Spleen (tissue), 11 donors: Measurements from ENCODE around the gene NOTCH4. TPM values are rescaled to one million over a fixed set of nuclear protein-coding genes. Genes with fewer than 3 reads are reported as not detected.

Source experiments
- DNase-seq: peaks from one replicate; pipeline ENCODE4 v3.0.0-alpha.2; 2020
- H3K27ac ChIP-seq, 8 donors: fragments of 200-600 bp; sonication (generic) in 7 of 8; 1 replicate in 4 of 8; 2 replicates in 4 of 8; pipeline versions ENCODE4 v1.5.0 to v1.8.0; 2016 to 2021; ENCODE audit warnings: inconsistent platforms in 4 of 8, mild to moderate bottlenecking in 4 of 8, moderate library complexity in 1 of 8
- H3K27me3 ChIP-seq, 7 donors: fragments of 200-600 bp; sonication (generic) in 6 of 7; replicated peaks in 1 of 7; 1 replicate in 4 of 7; 2 replicates in 3 of 7; pipeline versions ENCODE4 v1.5.0 to v1.8.0; 2016 to 2021; ENCODE audit warnings: inconsistent platforms in 3 of 7, mild to moderate bottlenecking in 1 of 7
- H3K36me3 ChIP-seq, 6 donors: fragments of 200-600 bp; sonication (generic) in 5 of 6; 1 replicate in 4 of 6; 2 replicates in 2 of 6; pipeline versions ENCODE4 v1.5.0 to v1.8.0; 2016 to 2021; ENCODE audit warnings: inconsistent platforms in 2 of 6
- H3K4me1 ChIP-seq, 6 donors: fragments of 200-600 bp; sonication (generic) in 5 of 6; 1 replicate in 3 of 6; 2 replicates in 3 of 6; pipeline versions ENCODE4 v1.5.0 to v1.8.0; 2016 to 2021; ENCODE audit warnings: inconsistent platforms in 3 of 6
- H3K4me3 ChIP-seq, 8 donors: fragments of 200-600 bp; sonication (generic) in 7 of 8; 1 replicate in 4 of 8; 2 replicates in 4 of 8; pipeline versions ENCODE4 v1.5.0 to v1.8.0; 2016 to 2021; ENCODE audit warnings: inconsistent platforms in 4 of 8, mild to moderate bottlenecking in 4 of 8, moderate library complexity in 2 of 8
- H3K9me3 ChIP-seq, 8 donors: fragments of 200-600 bp; sonication (generic) in 7 of 8; 1 replicate in 4 of 8; 2 replicates in 4 of 8; pipeline versions ENCODE4 v1.5.0 to v1.8.0; 2016 to 2021; ENCODE audit warnings: inconsistent platforms in 4 of 8
- POLR2A ChIP-seq, 3 donors: fragments of 450-650 bp; IDR thresholded peaks; one replicate each; pipeline ENCODE4 v1.5.1; 2017; ENCODE audit warnings: antibody characterized with exemption in 3 of 3, mild to moderate bottlenecking in 1 of 3
- POLR2AphosphoS5 ChIP-seq, 3 donors: sonication (generic); formaldehyde crosslinking; IDR thresholded peaks; one replicate each; pipeline ENCODE4 v1.5.1; 2017; ENCODE audit warnings: antibody characterized with exemption in 3 of 3
- WGBS, 5 donors: extraction: QIAGEN DNeasy Blood & Tissue Kit in 3 of 5; methylation state at CpG; one replicate each; pipeline versions ENCODE4 v1.1.5 to v1.1.7; 2013 to 2018; 5-methylcytosine and 5-hydroxymethylcytosine counted together
- intact Hi-C: fragments of 100-400 bp; cut with DNase I; formaldehyde crosslinking; loops from one replicate; pipeline ENCODE4 v1.15.0; 2023; ENCODE audit warnings: low total_unique reads
- microRNA-seq, 3 donors: library from miRNA; unstranded; fragments of <30 nt; microRNA quantifications; one replicate each; pipeline versions ENCODE4 to v1.1.0, GENCODE V29; 2019 to 2020
- polyA plus RNA-seq, 3 donors: library from polyadenylated mRNA; stranded (reverse); fragments of 200-250 nt; gene quantifications; one replicate each; pipeline ENCODE4 v1.2.1, GENCODE V29; 2013
- small RNA-seq, 4 donors: library from RNA; depleted of rRNA; stranded (forward); fragments of <200 nt; gene quantifications; one replicate each; pipeline ENCODE3, GENCODE V24; 2016
- total RNA-seq, 7 donors: library from RNA; depleted of rRNA in 3 of 7; stranded (reverse); fragments of >200 nt in 3 of 7; fragmentation: NEBNext Ultra II Directional in 4 of 7; extraction: Animal tissue kit (Norgen Biotek cat#: 25700) in 4 of 7; gene quantifications; one replicate each; pipeline versions ENCODE4 v1.1.0 to v1.2.1, GENCODE V29; 2016 to 2021
- TF ChIP-seq, protein P1 (sequence below), 11 experiments: fragments of 200-600 bp in 7 of 11; fragments of 450-650 bp in 4 of 11; sonication (generic) in 4 of 11; IDR thresholded peaks in 8 of 11; conservative IDR thresholded peaks in 3 of 11; 1 replicate in 7 of 11; 2 replicates in 4 of 11; pipeline versions ENCODE4 v1.4.0 to v1.8.0; 2016 to 2021; ENCODE audit warnings: antibody characterized with exemption in 11 of 11, inconsistent platforms in 4 of 11, mild to moderate bottlenecking in 1 of 11
- donor health status: healthy with polysubstance abuse.
- donor health status: DM: no; HTN: no; CAD: no; lungs with moderate emphysema.
- donor health status: DM: no; HTN: no; CAD: no.
- donor health status: Bipolar disorder and iron deficiency.
- donor health status: healthy.
- donor health status: DM: no; HTN: no; CAD: no.
- donor health status: DM: yes; HTN: yes; CAD: no.

NOTCH4 gene
- total and polyA plus RNA-seq, 10 donors: 13.5 to 38.0 (median 19.9) TPM

DNA sequence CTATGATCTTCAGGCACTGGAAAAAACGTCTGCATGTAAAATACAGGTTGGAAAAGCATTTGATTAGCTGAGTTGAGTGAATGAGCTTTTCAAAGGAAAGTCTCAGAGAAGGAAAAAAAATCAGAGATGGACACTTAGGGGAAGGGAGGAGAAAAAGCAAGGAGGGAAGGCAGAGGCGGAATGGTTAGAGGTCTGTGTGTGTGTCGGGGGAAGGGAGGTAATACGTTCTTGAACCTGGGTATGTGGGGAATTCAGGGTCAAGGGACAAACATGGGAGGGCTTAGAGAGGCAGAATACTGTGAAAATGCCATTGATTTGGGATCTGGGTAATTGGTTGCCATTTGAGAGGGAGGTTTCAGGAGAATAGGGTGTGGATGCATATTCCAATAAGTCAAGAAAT lies 77.2 kb downstream of the NOTCH4 start:
- Histone ChIP-seq H3K27ac (no peak overlapping the region), H3K9me3 (no peaks in the 10 kb centered on the region), H3K4me3 (no peak overlapping the region), H3K27me3 (peaks cover 0 to 53% (median 39%) of the 10 kb centered on the region in 7 donors), H3K36me3 (no peaks in the 10 kb centered on the region), H3K4me1 (peaks cover 0 to 39% (median 16%) of the 10 kb centered on the region in 6 donors)
- no peak for DNase-seq
- TF ChIP-seq, protein P1, sequence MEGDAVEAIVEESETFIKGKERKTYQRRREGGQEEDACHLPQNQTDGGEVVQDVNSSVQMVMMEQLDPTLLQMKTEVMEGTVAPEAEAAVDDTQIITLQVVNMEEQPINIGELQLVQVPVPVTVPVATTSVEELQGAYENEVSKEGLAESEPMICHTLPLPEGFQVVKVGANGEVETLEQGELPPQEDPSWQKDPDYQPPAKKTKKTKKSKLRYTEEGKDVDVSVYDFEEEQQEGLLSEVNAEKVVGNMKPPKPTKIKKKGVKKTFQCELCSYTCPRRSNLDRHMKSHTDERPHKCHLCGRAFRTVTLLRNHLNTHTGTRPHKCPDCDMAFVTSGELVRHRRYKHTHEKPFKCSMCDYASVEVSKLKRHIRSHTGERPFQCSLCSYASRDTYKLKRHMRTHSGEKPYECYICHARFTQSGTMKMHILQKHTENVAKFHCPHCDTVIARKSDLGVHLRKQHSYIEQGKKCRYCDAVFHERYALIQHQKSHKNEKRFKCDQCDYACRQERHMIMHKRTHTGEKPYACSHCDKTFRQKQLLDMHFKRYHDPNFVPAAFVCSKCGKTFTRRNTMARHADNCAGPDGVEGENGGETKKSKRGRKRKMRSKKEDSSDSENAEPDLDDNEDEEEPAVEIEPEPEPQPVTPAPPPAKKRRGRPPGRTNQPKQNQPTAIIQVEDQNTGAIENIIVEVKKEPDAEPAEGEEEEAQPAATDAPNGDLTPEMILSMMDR (IDR thresholded peaks at IDR 0.05 in 8 of 11, conservative IDR thresholded peaks at IDR 0.05 in 3 of 11): no peak
- no peak for TF ChIP-seq POLR2A (IDR thresholded peaks at IDR 0.05)
- no peak for TF ChIP-seq POLR2AphosphoS5 (IDR thresholded peaks at IDR 0.05)
- intact Hi-C loops: no loop called here
- 55 to 59% (median 57%) methylated on average over 4 of the region's 4 CpGs for WGBS, 5 donors

DNA sequence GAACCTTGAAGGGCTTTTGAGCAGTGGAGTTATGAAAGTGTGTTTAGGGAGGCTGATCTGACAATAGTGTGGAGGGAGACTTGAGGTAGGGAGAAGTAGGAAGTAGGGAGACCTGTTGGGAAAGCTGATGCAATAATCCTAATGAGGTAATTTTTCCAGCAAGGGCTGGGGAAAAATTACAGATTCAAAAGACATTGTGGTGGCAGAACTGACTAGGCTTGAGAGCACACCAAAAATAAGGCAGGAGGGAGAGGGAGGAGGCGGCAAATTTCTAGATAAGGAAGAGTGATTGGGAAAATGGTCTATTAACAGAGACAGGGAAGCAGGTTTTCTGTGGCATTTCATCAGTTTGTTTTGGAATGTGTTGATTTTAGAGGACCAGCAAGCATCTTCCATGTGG lies 77.6 kb downstream of the NOTCH4 start:
- Histone ChIP-seq H3K27me3 (peaks cover 0 to 49% (median 36%) of the 10 kb centered on the region in 7 donors), H3K4me1 (peaks cover 0 to 35% (median 16%) of the 10 kb centered on the region in 6 donors), H3K36me3 (no peaks in the 10 kb centered on the region), H3K4me3 (no peak overlapping the region), H3K27ac (no peak overlapping the region), H3K9me3 (no peaks in the 10 kb centered on the region)
- no peak for DNase-seq
- 81 to 92% (median 89%) methylated on average over 1 of the region's 1 CpG for WGBS, 5 donors
- intact Hi-C loops: no loop called here
- TF ChIP-seq POLR2AphosphoS5 (IDR thresholded peaks at IDR 0.05): no peak
- no peak for TF ChIP-seq POLR2A (IDR thresholded peaks at IDR 0.05)
- TF ChIP-seq, protein P1 (IDR thresholded peaks at IDR 0.05 in 8 of 11, conservative IDR thresholded peaks at IDR 0.05 in 3 of 11): no peak

Small RNAs within 50 kb of the gene (microRNA-seq; reads per million reads assigned to microRNA genes)
- 1.4 to 2.5 (median 1.8) reads per million in 3 donors for gene MIR6721
- 0 to 0.36 (median 0.35) reads per million in 3 donors for gene MIR6833

Small RNAs within 50 kb of the gene (small RNA-seq; reads per million reads assigned to genes)
- gene AL662884.1 (0 reads per million in 4 donors), gene MIR6833 (0 reads per million in 4 donors)

Other genes with a start within 250 kb of the NOTCH4 start
- 100 to 1,000 TPM; 101 to 332 (median 166) TPM for gene C4A, start 242.0 kb downstream of the NOTCH4 start, total RNA-seq
- gene C4A, start 242.0 kb downstream of the NOTCH4 start, polyA plus RNA-seq: 10 to 100 TPM; 50.1 to 58.3 (median 53.5) TPM
- 100 to 1,000 TPM in 5 of 7 donors, 10 to 100 TPM in 2; 88.6 to 308 (median 165) TPM for gene C4B, start 209.3 kb downstream of the NOTCH4 start, total RNA-seq
- gene C4B, start 209.3 kb downstream of the NOTCH4 start, polyA plus RNA-seq: 10 to 100 TPM; 57.8 to 66.9 (median 63.1) TPM
- gene CYP21A2, start 185.7 kb downstream of the NOTCH4 start, total RNA-seq: 10 to 100 TPM in 2 of 7 donors, 1 to 10 TPM in 5; 4.9 to 14.3 (median 7.1) TPM
- 1 to 10 TPM in 2 of 3 donors, under 1 TPM in 1; 0.97 to 2.4 (median 2.2) TPM for gene CYP21A2, start 185.7 kb downstream of the NOTCH4 start, polyA plus RNA-seq
- 100 to 1,000 TPM in 2 of 7 donors, 10 to 100 TPM in 5; 37.6 to 117 (median 72.7) TPM for gene TNXB, start 114.7 kb downstream of the NOTCH4 start, total RNA-seq
- 10 to 100 TPM; 13.7 to 39.3 (median 32.5) TPM for gene TNXB, start 114.7 kb downstream of the NOTCH4 start, polyA plus RNA-seq
- gene ATF6B, start 95.8 kb downstream of the NOTCH4 start, total RNA-seq: 100 to 1,000 TPM in 4 of 7 donors, 10 to 100 TPM in 3; 79.1 to 126 (median 101) TPM
- gene ATF6B, start 95.8 kb downstream of the NOTCH4 start, polyA plus RNA-seq: 10 to 100 TPM; 45.3 to 72.7 (median 46.2) TPM
- 1 to 10 TPM; 2.9 to 5.8 (median 4.3) TPM for gene FKBPL, start 93.8 kb downstream of the NOTCH4 start, total RNA-seq
- 1 to 10 TPM; 4.7 to 6.1 (median 6.0) TPM for gene FKBPL, start 93.8 kb downstream of the NOTCH4 start, polyA plus RNA-seq
- gene PRRT1, start 72.1 kb downstream of the NOTCH4 start, total RNA-seq: 1 to 10 TPM in 2 of 7 donors, under 1 TPM in 5; 0.28 to 1.7 (median 0.85) TPM
- 1 to 10 TPM; 1.1 to 2.3 (median 1.9) TPM for gene PRRT1, start 72.1 kb downstream of the NOTCH4 start, polyA plus RNA-seq
- 10 to 100 TPM; 12.7 to 26.7 (median 19.2) TPM for gene PPT2, start 69.9 kb downstream of the NOTCH4 start, total RNA-seq
- gene PPT2, start 69.9 kb downstream of the NOTCH4 start, polyA plus RNA-seq: 1 to 10 TPM; 2.3 to 7.6 (median 3.7) TPM
- gene EGFL8, start 59.5 kb downstream of the NOTCH4 start, total RNA-seq: 10 to 100 TPM in 3 of 7 donors, 1 to 10 TPM in 4; 4.4 to 17.4 (median 9.9) TPM
- 10 to 100 TPM in 2 of 3 donors, 1 to 10 TPM in 1; 6.8 to 32.8 (median 30.5) TPM for gene EGFL8, start 59.5 kb downstream of the NOTCH4 start, polyA plus RNA-seq
- 10 to 100 TPM; 27.9 to 39.7 (median 35.6) TPM for gene AGPAT1, start 48.0 kb downstream of the NOTCH4 start, total RNA-seq
- 10 to 100 TPM; 13.6 to 23.3 (median 18.4) TPM for gene AGPAT1, start 48.0 kb downstream of the NOTCH4 start, polyA plus RNA-seq
- 10 to 100 TPM; 36.0 to 70.3 (median 46.0) TPM for gene RNF5, start 45.7 kb downstream of the NOTCH4 start, total RNA-seq
- 10 to 100 TPM; 52.2 to 77.8 (median 69.9) TPM for gene RNF5, start 45.7 kb downstream of the NOTCH4 start, polyA plus RNA-seq
- 10 to 100 TPM in 6 of 7 donors, 1 to 10 TPM in 1; 7.4 to 32.9 (median 21.3) TPM for gene AGER, start 39.8 kb downstream of the NOTCH4 start, total RNA-seq
- gene AGER, start 39.8 kb downstream of the NOTCH4 start, polyA plus RNA-seq: 10 to 100 TPM; 24.1 to 50.9 (median 38.0) TPM
- 100 to 1,000 TPM in 4 of 7 donors, 10 to 100 TPM in 3; 77.6 to 160 (median 130) TPM for gene PBX2, start 33.9 kb downstream of the NOTCH4 start, total RNA-seq
- gene PBX2, start 33.9 kb downstream of the NOTCH4 start, polyA plus RNA-seq: 10 to 100 TPM; 29.6 to 85.2 (median 41.2) TPM
- gene GPSM3, start 31.4 kb downstream of the NOTCH4 start, total RNA-seq: 100 to 1,000 TPM; 140 to 215 (median 187) TPM
- gene GPSM3, start 31.4 kb downstream of the NOTCH4 start, polyA plus RNA-seq: 100 to 1,000 TPM; 202 to 263 (median 233) TPM
- gene TSBP1, start 147.8 kb upstream of the NOTCH4 start, total RNA-seq: not detected
- not detected for gene TSBP1, start 147.8 kb upstream of the NOTCH4 start, polyA plus RNA-seq
- not detected for gene BTNL2, start 183.1 kb upstream of the NOTCH4 start, total RNA-seq
- gene BTNL2, start 183.1 kb upstream of the NOTCH4 start, polyA plus RNA-seq: not detected
- 1,000 to 10,000 TPM; 1,127 to 2,096 (median 1,509) TPM for gene HLA-DRA, start 215.8 kb upstream of the NOTCH4 start, total RNA-seq
- 1,000 to 10,000 TPM; 1,837 to 2,800 (median 2,098) TPM for gene HLA-DRA, start 215.8 kb upstream of the NOTCH4 start, polyA plus RNA-seq